ENCODE data around the gene FAM234A.

Gene FAM234A

GRCh38 chr16:234468-235305 lies at the start of gene FAM234A:
FAM234A (plus strand) TSS chr16:234821; CDS start chr16:254414, 19,593 bp downstream.
- TF ChIP-seq CTCF (conservative IDR thresholded peaks at IDR 0.05): peak; percentile 72
- TF ChIP-seq ZFX (IDR thresholded peaks at IDR 0.05): peak; percentile 88
- peak within 1 kb of the TSS; percentile 96 for H3K27ac ChIP-seq

GRCh38 chr16:185213-185612 lies 49.4 kb upstream of the FAM234A start:
- no peak overlapping the region for H3K27ac ChIP-seq
- TF ChIP-seq ZFX (IDR thresholded peaks at IDR 0.05) (no peak), CTCF (conservative IDR thresholded peaks at IDR 0.05) (no peak)

GRCh38 chr16:185691-186090 lies 48.9 kb upstream of the FAM234A start:
- no peak for TF ChIP-seq ZFX (IDR thresholded peaks at IDR 0.05)
- TF ChIP-seq CTCF (conservative IDR thresholded peaks at IDR 0.05): no peak
- H3K27ac ChIP-seq: no peak overlapping the region

- TF ChIP-seq CTCF (conservative IDR thresholded peaks at IDR 0.05): no peak
- TF ChIP-seq ZFX (IDR thresholded peaks at IDR 0.05): no peak
- H3K27ac ChIP-seq: no peak overlapping the region
Observed at GRCh38 chr16:187330-187729, 47.3 kb upstream of the FAM234A start.

- TF ChIP-seq CTCF (conservative IDR thresholded peaks at IDR 0.05) (no peak; the same call in 1 of the 2 replicates), ZFX (IDR thresholded peaks at IDR 0.05) (no peak)
- no peak overlapping the region for H3K27ac ChIP-seq
Observed at GRCh38 chr16:188674-189073, 45.9 kb upstream of the FAM234A start.

GRCh38 chr16:189604-190186 lies 44.9 kb upstream of the FAM234A start:
- no peak for TF ChIP-seq ZFX (IDR thresholded peaks at IDR 0.05)
- TF ChIP-seq CTCF (conservative IDR thresholded peaks at IDR 0.05): no peak
- no peak overlapping the region for H3K27ac ChIP-seq

GRCh38 chr16:191831-192230 lies 42.8 kb upstream of the FAM234A start:
- TF ChIP-seq CTCF (conservative IDR thresholded peaks at IDR 0.05) (no peak), ZFX (IDR thresholded peaks at IDR 0.05) (no peak)

More at GRCh38 chr16:191831-192230, 42.8 kb upstream of the FAM234A start:
- no peak overlapping the region for H3K27ac ChIP-seq
